Hippocampal formation (tissue), 2 donors: ENCODE results near the gene CYRIA.
A peak's percentile ranks its signal among the peaks of the same experiment; 100 is the strongest.

Experiments
- DNase-seq, 2 donors: peaks; one replicate each; lab custom pipeline; 2025; lab: John Stamatoyannopoulos, UW

CYRIA gene

GRCh38 chr2:16669388-16669787, 3.8 kb upstream of the CYRIA start:
- no peak for DNase-seq

DNA sequence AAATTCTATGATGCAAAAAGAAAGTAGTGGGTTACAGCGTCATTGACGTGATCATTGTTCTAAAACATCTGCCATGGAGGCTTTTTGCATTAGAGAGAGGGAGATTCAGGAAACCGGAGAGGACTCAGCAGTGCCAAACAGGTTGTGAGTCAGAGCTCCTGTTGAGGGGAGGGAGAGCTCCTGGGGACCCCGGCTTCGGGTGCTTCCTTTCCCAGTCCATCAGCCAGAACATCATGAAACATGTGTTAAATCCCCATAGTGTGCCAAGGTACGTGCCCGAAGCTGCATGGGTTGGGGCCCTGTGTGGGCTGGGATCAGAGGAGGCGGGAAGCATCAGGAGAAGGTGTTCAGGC, 791 bp upstream of the CYRIA start:
- DNase-seq, result no peak

GRCh38 chr2:16664809-16665747, 556 bp downstream of the CYRIA start:
- DNase-seq, result peak in 1 of 2 donors; percentile 29

DNA sequence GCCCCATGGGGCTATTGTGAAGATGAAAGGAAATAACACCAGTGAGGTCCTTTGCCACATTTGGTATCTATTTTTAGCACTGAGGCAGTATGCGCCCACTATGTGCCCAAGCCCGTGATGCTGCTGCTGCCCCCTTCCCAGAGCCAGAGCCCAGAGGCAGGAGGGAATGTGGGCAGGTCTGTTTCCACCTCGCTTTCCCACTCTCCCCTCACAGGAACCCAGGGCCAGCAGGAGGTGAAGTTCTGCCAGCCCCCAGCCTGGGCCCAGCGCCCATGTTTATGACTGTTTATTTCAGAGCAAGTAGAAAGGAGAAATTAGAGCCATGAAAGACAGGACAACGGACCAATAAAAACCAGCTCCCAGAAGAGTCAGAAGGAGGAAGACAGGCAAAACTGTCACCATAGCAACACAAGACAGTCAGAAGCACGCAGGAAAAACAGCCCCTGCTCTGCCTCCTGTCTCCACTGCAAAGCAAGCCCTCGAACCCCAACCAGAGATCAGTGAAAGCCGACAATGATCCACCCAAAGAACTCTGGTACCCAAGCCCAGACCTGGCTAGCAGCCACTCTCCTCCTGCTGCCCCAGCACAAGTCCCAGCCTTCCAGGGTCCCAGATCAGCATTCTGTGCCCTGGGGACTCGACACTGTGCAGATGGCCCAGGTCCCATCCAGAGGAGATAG, 1.4 kb downstream of the CYRIA start:
- DNase-seq, result peak; percentile 59 to 85

GRCh38 chr2:16663121-16663905, 2.3 kb downstream of the CYRIA start:
- no peak for DNase-seq

GRCh38 chr2:16661936-16662839, 3.4 kb downstream of the CYRIA start:
- DNase-seq, result no peak

GRCh38 chr2:16661526-16661925, 4.1 kb downstream of the CYRIA start:
- DNase-seq, result no peak

DNA sequence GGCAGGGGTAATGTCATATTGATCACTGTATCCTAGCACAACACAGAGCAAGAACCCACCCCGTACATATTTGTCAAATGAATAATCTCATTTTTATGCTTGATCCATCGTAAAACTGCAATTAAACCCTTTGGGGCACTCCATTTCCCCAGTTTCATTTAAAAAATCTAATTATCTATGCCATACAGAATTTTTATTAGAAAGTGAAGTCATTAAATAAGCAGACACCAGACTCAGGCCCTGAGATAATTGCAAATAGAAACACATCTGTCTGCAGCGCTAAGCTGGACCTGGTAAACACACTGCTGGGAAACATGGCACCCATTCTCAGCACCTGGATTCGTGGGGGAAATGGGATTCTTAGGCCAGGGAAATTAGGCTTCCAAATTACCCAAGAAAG, 5.1 kb downstream of the CYRIA start:
- no peak for DNase-seq

DNA sequence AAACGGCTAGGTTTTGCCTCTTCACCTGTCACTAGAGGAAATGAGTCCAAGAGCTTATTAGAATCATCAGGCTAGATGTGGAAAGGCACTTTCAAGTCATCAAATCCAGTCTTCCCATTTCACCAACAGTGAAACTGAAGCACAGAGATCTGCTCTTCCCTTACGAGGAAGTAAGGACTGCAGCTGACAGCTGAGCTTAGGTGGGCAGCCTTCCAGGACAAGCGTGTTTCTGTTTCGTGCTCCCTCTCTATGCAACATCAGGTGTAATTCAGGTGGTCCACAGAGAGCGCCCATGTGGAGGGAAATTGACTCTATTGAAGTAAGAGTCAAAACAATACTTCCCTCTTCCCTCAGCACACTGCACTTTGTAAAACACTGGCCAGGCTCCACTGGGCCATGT, 5.5 kb downstream of the CYRIA start:
- no peak for DNase-seq

GRCh38 chr2:16658076-16658739, 7.4 kb downstream of the CYRIA start:
- no peak for DNase-seq

- no peak for DNase-seq
Observed at GRCh38 chr2:16657671-16658070, 8.0 kb downstream of the CYRIA start.

GRCh38 chr2:16656784-16657391, 8.7 kb downstream of the CYRIA start:
- peak; percentile 57 to 80 for DNase-seq

DNA sequence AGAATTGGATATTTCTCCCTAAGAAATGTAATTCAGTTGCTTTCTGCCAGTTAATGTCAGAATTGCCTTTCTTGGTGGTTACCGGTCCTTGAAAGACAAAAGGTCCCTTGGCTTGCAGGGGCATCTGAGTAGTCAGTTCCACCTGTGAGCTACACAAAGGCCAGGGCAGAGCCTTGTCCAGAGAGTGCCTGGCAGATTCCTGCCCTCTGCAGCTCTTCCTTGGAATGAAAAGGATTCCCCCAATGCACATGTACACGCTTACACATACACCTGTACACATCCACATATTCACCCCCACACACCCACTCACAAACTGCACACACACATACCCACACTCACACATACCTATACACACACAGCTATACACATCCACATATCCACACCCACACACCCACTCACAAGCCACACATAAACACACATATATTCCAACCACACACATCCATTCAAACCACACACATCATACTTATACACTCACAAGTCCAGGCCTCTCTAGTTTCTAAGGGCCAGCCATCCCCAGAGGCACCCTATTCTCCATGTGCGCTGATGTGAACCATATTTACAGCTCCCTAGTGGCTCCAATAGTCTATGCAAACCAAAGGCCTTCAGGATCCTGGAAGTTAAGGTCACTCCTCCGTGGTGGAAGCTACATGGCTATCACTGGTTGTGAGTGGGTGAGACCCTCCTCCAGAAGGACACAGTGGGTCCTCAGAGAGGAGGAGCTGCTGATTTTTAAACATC, 9.6 kb downstream of the CYRIA start:
- no peak for DNase-seq

- DNase-seq, result no peak
Observed at GRCh38 chr2:16655445-16655837, 10.2 kb downstream of the CYRIA start.

DNA sequence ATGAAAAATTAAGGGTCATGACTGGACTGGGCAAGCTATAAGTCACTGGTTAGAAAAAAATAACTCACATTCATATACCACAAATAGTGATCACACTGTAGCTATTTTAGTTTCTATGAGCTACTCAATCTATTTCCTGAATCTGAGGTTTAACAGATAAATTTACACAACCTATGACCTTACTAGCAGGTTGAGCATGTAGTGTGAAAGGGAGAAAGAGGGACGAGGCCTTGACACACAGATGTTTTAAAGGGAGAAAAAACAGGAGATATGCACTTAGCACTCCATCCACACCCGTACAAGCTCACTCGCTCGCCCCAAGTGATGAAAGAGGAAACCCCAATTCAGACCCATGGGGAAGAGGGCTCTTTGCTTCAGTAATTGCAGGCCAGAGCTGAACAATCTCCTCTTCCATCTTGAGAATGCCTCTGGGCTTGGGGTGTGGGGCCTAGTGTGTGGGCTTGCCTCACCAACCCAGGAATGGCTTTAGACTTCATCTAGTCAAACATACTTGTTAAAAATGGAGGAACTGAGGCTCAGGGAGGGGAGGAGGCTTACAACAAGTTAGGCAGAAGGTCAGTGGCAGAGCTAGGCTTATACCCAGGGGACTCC, 10.7 kb downstream of the CYRIA start:
- no peak for DNase-seq

GRCh38 chr2:16653799-16654198, 11.8 kb downstream of the CYRIA start:
- DNase-seq, result peak in 1 of 2 donors; percentile 24

- DNase-seq, result no peak
Observed at GRCh38 chr2:16653083-16653375, 12.6 kb downstream of the CYRIA start.

GRCh38 chr2:16652296-16653082, 13.1 kb downstream of the CYRIA start:
- peak; percentile 24 to 35 for DNase-seq
